ENCODE data around the gene SCFD2.

SCFD2 gene

GRCh38 chr4:52966781-52967180 lies 399.1 kb downstream of the SCFD2 start:
- Histone ChIP-seq H3K9ac (ENCODE audit: low read depth, low read length) (no peak overlapping the region), H3K9me3 (replicated peaks; ENCODE audit: low read length) (no peaks in the 10 kb centered on the region), H3K4me2 (ENCODE audit: low read length) (no peak overlapping the region), H3K36me3 (ENCODE audit: insufficient read depth, low read length) (no peaks in the 10 kb centered on the region), H3K27me3 (ENCODE audit: control insufficient read depth, insufficient read depth, low read length) (no peaks in the 10 kb centered on the region), H3K4me3 (ENCODE audit: low read length) (no peak overlapping the region), H3K4me1 (ENCODE audit: control insufficient read depth, insufficient read depth, low read length) (no peaks in the 10 kb centered on the region)

DNA sequence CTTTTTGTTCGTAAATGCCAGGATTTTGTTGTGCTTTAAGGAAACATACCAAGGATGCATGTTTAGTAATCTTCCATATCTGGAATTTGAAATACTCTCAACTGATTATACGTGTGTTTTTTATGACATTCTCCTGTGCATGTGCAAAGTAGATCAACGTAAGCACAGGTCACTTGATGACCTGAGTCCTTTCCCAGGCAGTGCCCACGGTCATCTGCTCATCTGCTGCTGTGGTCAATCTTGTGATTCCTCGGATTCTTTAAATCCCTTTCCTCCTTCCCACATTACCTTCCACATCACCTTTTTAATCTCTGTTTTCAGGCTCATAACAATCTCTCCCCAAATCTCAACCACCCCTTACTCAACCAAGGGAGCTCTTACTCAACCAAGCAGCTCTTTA lies 399.7 kb downstream of the SCFD2 start:
- no peak overlapping the region for H3K9ac ChIP-seq (ENCODE audit: low read depth, low read length)
- no peaks in the 10 kb centered on the region for H3K36me3 ChIP-seq (ENCODE audit: insufficient read depth, low read length)
- no peaks in the 10 kb centered on the region for H3K9me3 ChIP-seq (replicated peaks; ENCODE audit: low read length)
- H3K27me3 ChIP-seq (ENCODE audit: control insufficient read depth, insufficient read depth, low read length), result no peaks in the 10 kb centered on the region
- no peak overlapping the region for H3K4me3 ChIP-seq (ENCODE audit: low read length)
- no peak overlapping the region for H3K4me2 ChIP-seq (ENCODE audit: low read length)
- H3K4me1 ChIP-seq (ENCODE audit: control insufficient read depth, insufficient read depth, low read length), result no peaks in the 10 kb centered on the region

DNA sequence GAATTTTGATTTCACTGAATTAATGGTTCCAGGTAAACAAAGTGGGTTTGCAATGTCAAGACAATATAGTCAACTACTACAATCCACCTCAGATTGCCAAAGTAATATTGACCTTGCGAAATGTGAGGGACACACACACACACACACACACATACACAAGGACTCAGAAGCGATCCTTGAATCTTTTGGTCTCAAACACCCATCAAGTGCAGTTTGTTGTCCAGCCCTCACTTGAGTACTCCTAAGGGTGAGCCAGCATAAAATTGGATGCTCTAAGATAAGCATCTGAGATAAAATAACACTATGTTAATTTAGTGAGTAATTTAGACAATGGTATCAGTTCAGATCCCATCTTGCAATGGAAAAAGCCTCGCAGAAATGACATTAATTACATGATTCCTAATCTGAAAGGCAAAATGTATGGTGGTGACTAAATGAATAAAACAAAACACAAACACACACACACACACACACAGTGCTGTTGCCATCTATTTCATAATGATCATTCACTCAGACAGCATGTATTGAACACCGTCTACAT lies 401.2 kb downstream of the SCFD2 start:
- no peaks in the 10 kb centered on the region for H3K9me3 ChIP-seq (replicated peaks; ENCODE audit: low read length)
- H3K27me3 ChIP-seq (ENCODE audit: control insufficient read depth, insufficient read depth, low read length), result no peaks in the 10 kb centered on the region
- no peak overlapping the region for H3K4me2 ChIP-seq (ENCODE audit: low read length)
- no peaks in the 10 kb centered on the region for H3K36me3 ChIP-seq (ENCODE audit: insufficient read depth, low read length)
- no peak overlapping the region for H3K9ac ChIP-seq (ENCODE audit: low read depth, low read length)
- H3K4me1 ChIP-seq (ENCODE audit: control insufficient read depth, insufficient read depth, low read length), result peaks cover 3% of the 10 kb centered on the region
- H3K4me3 ChIP-seq (ENCODE audit: low read length), result no peak overlapping the region

DNA sequence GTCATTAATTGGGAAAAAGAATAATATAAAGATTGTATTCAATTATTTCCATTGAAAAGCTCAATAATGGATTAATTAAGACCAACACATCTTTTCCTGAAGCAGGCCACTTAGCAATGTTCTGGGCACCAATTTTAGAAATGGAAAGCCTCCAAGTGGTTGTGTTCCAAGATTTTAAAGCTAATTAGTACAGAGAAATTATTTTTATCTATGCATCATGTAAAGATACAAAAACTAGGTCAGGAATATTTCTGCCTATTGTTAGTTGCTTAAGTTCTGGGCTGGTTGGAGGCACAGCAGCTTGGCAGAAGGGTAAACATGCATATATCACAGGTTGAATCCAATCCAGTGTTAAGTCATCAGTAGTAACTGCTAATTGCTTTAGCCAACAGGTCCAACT lies 401.9 kb downstream of the SCFD2 start:
- Histone ChIP-seq H3K9me3 (replicated peaks; ENCODE audit: low read length) (no peaks in the 10 kb centered on the region), H3K9ac (ENCODE audit: low read depth, low read length) (no peak overlapping the region), H3K4me2 (ENCODE audit: low read length) (no peak overlapping the region), H3K4me3 (ENCODE audit: low read length) (no peak overlapping the region), H3K36me3 (ENCODE audit: insufficient read depth, low read length) (no peaks in the 10 kb centered on the region), H3K27me3 (ENCODE audit: control insufficient read depth, insufficient read depth, low read length) (no peaks in the 10 kb centered on the region), H3K4me1 (ENCODE audit: control insufficient read depth, insufficient read depth, low read length) (peaks cover 7% of the 10 kb centered on the region)

DNA sequence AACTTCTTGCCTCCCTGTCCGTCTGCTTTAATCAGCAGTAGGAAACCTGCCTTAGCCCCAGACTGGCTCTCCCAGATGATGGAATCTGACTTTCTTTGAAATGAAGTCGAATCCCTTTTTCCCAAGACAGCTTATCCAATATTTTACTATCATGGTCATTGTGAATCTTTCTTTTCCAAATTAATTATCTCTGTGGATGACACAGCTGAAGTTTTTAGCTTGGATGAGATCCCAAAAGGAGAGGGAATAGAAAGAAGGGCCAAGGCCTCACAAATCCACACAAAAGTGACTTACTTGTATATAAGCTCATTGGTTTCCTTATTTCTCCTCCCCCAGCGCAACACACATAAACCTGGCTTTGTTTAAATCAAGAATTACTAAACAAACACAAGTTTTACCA lies 403.1 kb downstream of the SCFD2 start:
- H3K36me3 ChIP-seq (ENCODE audit: insufficient read depth, low read length), result no peaks in the 10 kb centered on the region
- peaks cover 7% of the 10 kb centered on the region for H3K4me1 ChIP-seq (ENCODE audit: control insufficient read depth, insufficient read depth, low read length)
- no peak overlapping the region for H3K4me2 ChIP-seq (ENCODE audit: low read length)
- no peaks in the 10 kb centered on the region for H3K27me3 ChIP-seq (ENCODE audit: control insufficient read depth, insufficient read depth, low read length)
- H3K9ac ChIP-seq (ENCODE audit: low read depth, low read length), result no peak overlapping the region
- H3K9me3 ChIP-seq (replicated peaks; ENCODE audit: low read length), result no peaks in the 10 kb centered on the region
- no peak overlapping the region for H3K4me3 ChIP-seq (ENCODE audit: low read length)

GRCh38 chr4:52961666-52962412 lies 404.0 kb downstream of the SCFD2 start:
- Histone ChIP-seq H3K9me3 (replicated peaks; ENCODE audit: low read length) (no peaks in the 10 kb centered on the region), H3K4me3 (ENCODE audit: low read length) (no peak overlapping the region), H3K27me3 (ENCODE audit: control insufficient read depth, insufficient read depth, low read length) (no peaks in the 10 kb centered on the region), H3K4me1 (ENCODE audit: control insufficient read depth, insufficient read depth, low read length) (peaks cover 7% of the 10 kb centered on the region), H3K9ac (ENCODE audit: low read depth, low read length) (no peak overlapping the region), H3K36me3 (ENCODE audit: insufficient read depth, low read length) (no peaks in the 10 kb centered on the region), H3K4me2 (ENCODE audit: low read length) (no peak overlapping the region)

- Histone ChIP-seq H3K4me1 (ENCODE audit: control insufficient read depth, insufficient read depth, low read length) (peaks cover 7% of the 10 kb centered on the region), H3K9me3 (replicated peaks; ENCODE audit: low read length) (no peaks in the 10 kb centered on the region), H3K27me3 (ENCODE audit: control insufficient read depth, insufficient read depth, low read length) (no peaks in the 10 kb centered on the region)
Observed at GRCh38 chr4:52959541-52959940, 406.3 kb downstream of the SCFD2 start.

DNA sequence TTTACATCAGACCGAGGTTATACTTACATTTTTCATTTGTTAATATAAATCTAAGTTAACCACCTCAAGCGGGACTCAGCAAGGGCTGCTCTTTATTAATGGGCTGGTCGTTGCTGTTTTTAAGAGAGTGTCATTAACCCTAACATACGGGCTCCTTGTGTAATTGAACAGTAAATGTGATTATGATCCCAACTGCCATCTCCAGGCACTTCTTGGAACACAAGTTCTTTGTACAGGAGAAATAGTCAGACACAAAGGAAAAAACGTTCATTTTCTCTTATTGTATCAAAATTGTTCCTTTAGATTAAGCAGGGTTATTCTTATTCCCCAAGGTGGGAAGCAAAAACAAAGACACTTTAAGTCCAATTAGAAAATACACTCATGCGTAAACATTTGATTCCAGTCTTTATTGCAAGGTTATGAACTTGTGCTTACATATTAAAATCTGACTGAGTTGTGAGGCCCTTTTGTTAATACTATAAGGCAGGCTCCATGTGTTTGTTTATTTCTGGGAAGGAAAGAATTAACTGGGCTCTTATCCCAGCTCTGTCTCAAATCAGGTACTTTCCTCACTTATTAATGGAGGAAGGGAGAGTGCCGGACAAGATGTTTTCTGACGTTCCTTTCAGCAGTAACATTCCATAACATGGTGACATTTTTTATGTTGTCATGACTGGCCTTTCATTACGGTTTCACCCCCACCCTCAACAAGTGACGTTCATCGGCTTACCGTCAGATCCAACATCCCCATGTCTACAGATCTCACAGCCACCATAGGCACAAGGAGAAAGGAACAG lies 407.8 kb downstream of the SCFD2 start:
- no peaks in the 10 kb centered on the region for H3K36me3 ChIP-seq (ENCODE audit: insufficient read depth, low read length)
- H3K4me2 ChIP-seq (ENCODE audit: low read length), result no peak overlapping the region
- no peaks in the 10 kb centered on the region for H3K9me3 ChIP-seq (replicated peaks; ENCODE audit: low read length)
- no peak overlapping the region for H3K9ac ChIP-seq (ENCODE audit: low read depth, low read length)
- H3K27me3 ChIP-seq (ENCODE audit: control insufficient read depth, insufficient read depth, low read length), result no peaks in the 10 kb centered on the region
- H3K4me1 ChIP-seq (ENCODE audit: control insufficient read depth, insufficient read depth, low read length), result peaks cover 7% of the 10 kb centered on the region
- no peak overlapping the region for H3K4me3 ChIP-seq (ENCODE audit: low read length)

More at GRCh38 chr4:52959541-52959940, 406.3 kb downstream of the SCFD2 start:
- Histone ChIP-seq H3K9ac (ENCODE audit: low read depth, low read length) (no peak overlapping the region), H3K36me3 (ENCODE audit: insufficient read depth, low read length) (no peaks in the 10 kb centered on the region), H3K4me2 (ENCODE audit: low read length) (no peak overlapping the region), H3K4me3 (ENCODE audit: low read length) (no peak overlapping the region)

- Histone ChIP-seq H3K4me2 (ENCODE audit: low read length) (no peak overlapping the region), H3K9ac (ENCODE audit: low read depth, low read length) (no peak overlapping the region), H3K36me3 (ENCODE audit: insufficient read depth, low read length) (no peaks in the 10 kb centered on the region), H3K9me3 (replicated peaks; ENCODE audit: low read length) (no peaks in the 10 kb centered on the region), H3K4me1 (ENCODE audit: control insufficient read depth, insufficient read depth, low read length) (peaks cover 7% of the 10 kb centered on the region), H3K4me3 (ENCODE audit: low read length) (no peak overlapping the region), H3K27me3 (ENCODE audit: control insufficient read depth, insufficient read depth, low read length) (no peaks in the 10 kb centered on the region)
Observed at GRCh38 chr4:52957220-52957686, 408.6 kb downstream of the SCFD2 start.

DNA sequence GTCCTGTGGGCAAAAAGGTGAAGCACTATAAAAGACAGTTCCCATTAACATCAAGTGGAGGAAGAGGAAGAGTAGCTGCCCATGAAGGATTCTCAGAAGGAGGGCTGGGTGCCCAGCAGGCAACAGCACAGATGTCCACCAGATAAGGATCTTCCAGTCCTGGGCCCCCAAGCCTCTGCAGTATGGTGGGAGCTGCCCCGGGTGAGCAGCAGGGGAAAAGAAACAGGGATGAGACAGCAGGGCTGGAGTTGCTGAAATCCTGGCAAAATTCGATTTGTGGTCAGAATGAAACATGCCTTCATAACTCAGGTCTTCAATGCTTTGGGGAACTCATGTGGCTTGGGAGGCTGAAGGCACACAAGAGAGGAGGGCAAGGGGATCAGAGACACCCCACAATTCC lies 409.2 kb downstream of the SCFD2 start:
- Histone ChIP-seq H3K36me3 (ENCODE audit: insufficient read depth, low read length) (no peaks in the 10 kb centered on the region), H3K4me1 (ENCODE audit: control insufficient read depth, insufficient read depth, low read length) (peaks cover 7% of the 10 kb centered on the region), H3K4me3 (ENCODE audit: low read length) (no peak overlapping the region), H3K27me3 (ENCODE audit: control insufficient read depth, insufficient read depth, low read length) (no peaks in the 10 kb centered on the region), H3K4me2 (ENCODE audit: low read length) (no peak overlapping the region), H3K9ac (ENCODE audit: low read depth, low read length) (no peak overlapping the region), H3K9me3 (replicated peaks; ENCODE audit: low read length) (no peaks in the 10 kb centered on the region)

DNA sequence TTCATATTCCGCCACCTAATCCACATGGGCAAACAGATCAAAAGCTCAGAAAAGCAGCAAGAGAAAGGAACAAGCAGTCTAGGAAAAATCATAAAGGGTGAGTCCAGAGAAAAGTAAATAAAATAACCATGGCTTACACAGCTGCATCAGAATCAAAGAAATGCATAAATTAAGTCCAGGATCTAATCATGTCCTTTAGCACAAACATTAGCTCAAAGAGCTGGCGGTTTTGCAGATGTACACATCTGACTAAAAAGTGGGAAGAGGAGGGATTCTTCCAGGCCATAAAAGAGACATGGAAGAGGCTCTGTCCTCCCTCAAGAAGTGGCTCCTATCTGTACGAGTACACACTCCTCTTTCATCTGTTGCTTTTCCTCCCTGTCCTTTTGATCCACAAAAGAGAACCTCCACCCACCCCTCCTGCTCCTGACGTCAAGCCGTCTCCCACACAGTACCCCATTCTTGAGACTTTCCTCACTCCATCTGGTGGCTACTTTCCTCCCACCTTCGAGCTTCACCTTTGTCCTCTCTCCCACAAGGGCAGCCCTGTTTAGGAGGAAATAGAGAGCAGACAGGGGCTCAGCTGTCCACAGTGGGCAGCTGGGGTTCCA lies 411.2 kb downstream of the SCFD2 start:
- Histone ChIP-seq H3K36me3 (ENCODE audit: insufficient read depth, low read length) (no peaks in the 10 kb centered on the region), H3K4me3 (ENCODE audit: low read length) (no peak overlapping the region), H3K4me2 (ENCODE audit: low read length) (no peak overlapping the region)

More for the DNA sequence above, 411.2 kb downstream of the SCFD2 start:
- Histone ChIP-seq H3K27me3 (ENCODE audit: control insufficient read depth, insufficient read depth, low read length) (no peaks in the 10 kb centered on the region), H3K9ac (ENCODE audit: low read depth, low read length) (no peak overlapping the region), H3K9me3 (replicated peaks; ENCODE audit: low read length) (no peaks in the 10 kb centered on the region), H3K4me1 (ENCODE audit: control insufficient read depth, insufficient read depth, low read length) (peaks cover 13% of the 10 kb centered on the region)
